GM12878 (cell line): ENCODE results near the gene UNKL. TPM values are rescaled to one million over a fixed set of nuclear protein-coding genes. Genes with fewer than 3 reads are reported as not detected.
A peak's percentile ranks its signal among the peaks of the same experiment; 100 is the strongest.

Experiments
- CBX5 ChIP-seq: sonication (generic); IDR thresholded peaks from 2 replicates; pipeline ENCODE4 v1.6.1; 2016; ENCODE audit warnings: low read depth, moderate library complexity, mild to moderate bottlenecking, inconsistent platforms
- CREB1 ChIP-seq: IDR thresholded peaks from 2 replicates; pipeline ENCODE4 v1.6.1; 2012; ENCODE audit warnings: low read depth, mild to moderate bottlenecking, inconsistent platforms
- CUX1 ChIP-seq: IDR thresholded peaks from 2 replicates; pipeline ENCODE4 v1.6.1; 2012; ENCODE audit warnings: improper control_type of control experiment, low read depth, low read length; ENCODE audit not compliant: insufficient replicate concordance
- ESRRA ChIP-seq: IDR thresholded peaks from 2 replicates; pipeline ENCODE4 v1.6.1; 2012; ENCODE audit warnings: mild to moderate bottlenecking, low read length, improper control_type of control experiment
- FOXM1 ChIP-seq: IDR thresholded peaks from 2 replicates; pipeline ENCODE4 v1.6.1; 2012; ENCODE audit warnings: low read depth, mild to moderate bottlenecking, inconsistent platforms, low read length, moderate library complexity
- IRF3 ChIP-seq: fragments of 450-650 bp; IDR thresholded peaks from 2 replicates; pipeline ENCODE4 v1.6.1; 2014; ENCODE audit warnings: mild to moderate bottlenecking
- LARP7 ChIP-seq: fragments of 450-650 bp; IDR thresholded peaks from 2 replicates; pipeline ENCODE4 v1.6.1; 2017; ENCODE audit warnings: mild to moderate bottlenecking
- MEF2B ChIP-seq: fragments of 450-650 bp; IDR thresholded peaks from 2 replicates; pipeline ENCODE4 v1.6.1; 2018; ENCODE audit warnings: mild to moderate bottlenecking, moderate library complexity; ENCODE audit not compliant: partially characterized antibody, poor library complexity, severe bottlenecking
- MYB ChIP-seq: fragments of 150-350 bp; IDR thresholded peaks from 2 replicates; pipeline ENCODE4 v1.6.1; 2014; ENCODE audit warnings: mild to moderate bottlenecking, low read depth, low read length, borderline replicate concordance
- PAX5 ChIP-seq: IDR thresholded peaks from 2 replicates; pipeline ENCODE4 v1.6.1; 2011; ENCODE audit warnings: low read depth, low read length, borderline replicate concordance
- POLR2AphosphoS5 ChIP-seq: IDR thresholded peaks from 2 replicates; pipeline ENCODE4 v1.6.1; 2011; ENCODE audit warnings: mild to moderate bottlenecking, low read length, inconsistent platforms
- SPI1 ChIP-seq: IDR thresholded peaks from 2 replicates; pipeline ENCODE4 v1.6.1; 2011; ENCODE audit warnings: low read depth, mild to moderate bottlenecking, low read length, moderate library complexity, borderline replicate concordance; ENCODE audit not compliant: insufficient read depth
- SRF ChIP-seq, 2 experiments: IDR thresholded peaks; 2 replicates each; pipeline ENCODE4 v1.6.1; 2011; ENCODE audit warnings: low read depth in 2 of 2, low read length in 2 of 2, mild to moderate bottlenecking in 1 of 2, moderate library complexity in 1 of 2
- STAT1 ChIP-seq: fragments of 450-650 bp; conservative IDR thresholded peaks from 2 replicates; pipeline ENCODE4 v1.6.1; 2014; ENCODE audit warnings: antibody characterized with exemption, mild to moderate bottlenecking
- SUPT20H ChIP-seq: IDR thresholded peaks from 2 replicates; pipeline ENCODE4 v1.6.1; 2011; ENCODE audit warnings: low read depth, mild to moderate bottlenecking, low read length, moderate library complexity, borderline replicate concordance; ENCODE audit not compliant: control insufficient read depth
- TCF12 ChIP-seq: IDR thresholded peaks from 2 replicates; pipeline ENCODE4 v1.6.1; 2011; ENCODE audit warnings: low read depth, mild to moderate bottlenecking, low read length
- WRNIP1 ChIP-seq: IDR thresholded peaks from 2 replicates; pipeline ENCODE4 v1.6.1; 2011; ENCODE audit warnings: low read depth, low read length, improper control_type of control experiment, borderline replicate concordance
- ZNF592 ChIP-seq: fragments of 450-650 bp; IDR thresholded peaks from 2 replicates; pipeline ENCODE4 v1.6.1; 2017; ENCODE audit warnings: mild to moderate bottlenecking, moderate library complexity
- polyA plus RNA-seq, 11 experiments: library from polyadenylated mRNA; depleted of rRNA in 4 of 11; unstranded in 6 of 11; stranded (reverse) in 5 of 11; fragments of >200 nt; fragmentation: Nextera tagmentation in 4 of 11; fragmentation: Illumina TruSeq in 1 of 11; extraction: Ambion mirVana in 4 of 11; extraction: Trizol in 1 of 11; gene quantifications; 1 replicate in 1 of 11; 2 replicates in 10 of 11; pipeline versions ENCODE4 v1.2.1 to v1.2.3, GENCODE V29; 2011 to 2016; ENCODE audit warnings: inconsistent platforms in 2 of 11, missing spikeins in 2 of 11, low read depth in 1 of 11
- total RNA-seq, 4 experiments: library from RNA; depleted of rRNA in 3 of 4; stranded (reverse); fragments of >200 nt in 3 of 4; fragmentation: Illumina TruSeq in 1 of 4; extraction: Trizol in 1 of 4; gene quantifications; 2 replicates each; pipeline versions ENCODE4 v1.2.1 to v1.2.3, GENCODE V29; 2013 to 2021

The UNKL gene
- total and polyA plus RNA-seq, 10 of the 15 experiments (the other 5 are each of a cell fraction or from before 2014, with no cell fraction given): 0.40 to 21.6 (median 9.1) TPM

- no peak for TF ChIP-seq CUX1
- no peak for TF ChIP-seq FOXM1
- no peak for TF ChIP-seq IRF3
- TF ChIP-seq MEF2B: peak; percentile 71
- TF ChIP-seq WRNIP1: no peak
- no peak for TF ChIP-seq CBX5
- no peak for TF ChIP-seq SRF (IDR thresholded peaks at IDR 0.05; ENCODE audit: low read depth in 2 of 2, low read length in 2 of 2)
- TF ChIP-seq STAT1: no peak
- no peak for TF ChIP-seq CREB1
- no peak for TF ChIP-seq TCF12
- peak; percentile 35; the same call in 1 of the 2 replicates for TF ChIP-seq SPI1
- TF ChIP-seq PAX5: no peak
- TF ChIP-seq LARP7: peak; percentile 16
- TF ChIP-seq MYB: no peak
- TF ChIP-seq POLR2AphosphoS5: 0 out of 2 replicates have a peak, but pooled peaks have one; percentile 16
- 0 out of 2 replicates have a peak, but pooled peaks have one; percentile 9 for TF ChIP-seq ZNF592
- no peak for TF ChIP-seq ESRRA
- TF ChIP-seq SUPT20H: no peak
These were observed 596 bp downstream of the UNKL start (continued) for GRCh38 chr16:1413684-1414531.
